ENCODE measurements around the gene GMPR2.

GRCh38 chr14:24267516-24267915 lies 34.8 kb downstream of the GMPR2 start:
- TF ChIP-seq CTCF (IDR thresholded peaks at IDR 0.05; ENCODE audit: borderline replicate concordance, extremely low read depth, low read length, poor library complexity, severe bottlenecking) (no peak), EZH2 (IDR thresholded peaks at IDR 0.05; ENCODE audit: borderline replicate concordance, low read depth, low read length, severe bottlenecking) (no peak)
